Colon (tissue), 2 donors: ENCODE results near the gene CACNA1E.

Experiments
- FAIRE-seq: peaks from 2 replicates; lab custom pipeline; 2012; peaks lifted over from hg19 to GRCh38; lab: Jason Lieb, UNC
- donor health status: control.
- donor health status: control.

CACNA1E gene

GRCh38 chr1:181587870-181588438, 104.6 kb downstream of the CACNA1E start:
- FAIRE-seq: no peak

- no peak for FAIRE-seq
These were observed 105.3 kb downstream of the CACNA1E start for GRCh38 chr1:181588631-181589030.

- no peak for FAIRE-seq
These were observed 109.0 kb downstream of the CACNA1E start for GRCh38 chr1:181592255-181592859.

- FAIRE-seq: no peak
These were observed 109.7 kb downstream of the CACNA1E start for GRCh38 chr1:181593042-181593441.

GRCh38 chr1:181594553-181594952, 111.2 kb downstream of the CACNA1E start:
- no peak for FAIRE-seq

GRCh38 chr1:181595234-181595633, 111.9 kb downstream of the CACNA1E start:
- no peak for FAIRE-seq

GRCh38 chr1:181601186-181601950, 118.1 kb downstream of the CACNA1E start:
- no peak for FAIRE-seq

- no peak for FAIRE-seq
These were observed 120.6 kb downstream of the CACNA1E start for GRCh38 chr1:181603735-181604410.

- no peak for FAIRE-seq
These were observed 121.3 kb downstream of the CACNA1E start for GRCh38 chr1:181604482-181605249.

- FAIRE-seq: no peak
These were observed 124.2 kb downstream of the CACNA1E start for GRCh38 chr1:181607524-181607923.

GRCh38 chr1:181608386-181608785, 125.1 kb downstream of the CACNA1E start:
- FAIRE-seq: no peak

GRCh38 chr1:181608948-181609347, 125.6 kb downstream of the CACNA1E start:
- no peak for FAIRE-seq

- FAIRE-seq: no peak
These were observed 128.8 kb downstream of the CACNA1E start for GRCh38 chr1:181612100-181612499.

GRCh38 chr1:181618559-181618958, 135.2 kb downstream of the CACNA1E start:
- no peak for FAIRE-seq

- no peak for FAIRE-seq
These were observed 136.9 kb downstream of the CACNA1E start for GRCh38 chr1:181620183-181620582.

- no peak for FAIRE-seq
These were observed 140.5 kb downstream of the CACNA1E start for GRCh38 chr1:181623850-181624249.

GRCh38 chr1:181626279-181626938, 143.1 kb downstream of the CACNA1E start:
- no peak for FAIRE-seq

- no peak for FAIRE-seq
These were observed 147.1 kb downstream of the CACNA1E start for GRCh38 chr1:181630398-181630797.

GRCh38 chr1:181630838-181631237, 147.5 kb downstream of the CACNA1E start:
- FAIRE-seq: no peak

- FAIRE-seq: no peak
These were observed 149.2 kb downstream of the CACNA1E start for GRCh38 chr1:181632492-181632891.

- no peak for FAIRE-seq
These were observed 149.6 kb downstream of the CACNA1E start for GRCh38 chr1:181632960-181633359.

- no peak for FAIRE-seq
These were observed 151.8 kb downstream of the CACNA1E start for GRCh38 chr1:181635110-181635509.
